GM12872 (cell line): ENCODE data around the gene TLX3.

Experiments used
- TF ChIP-seq, protein P1 (sequence below): IDR thresholded peaks from 3 replicates; pipeline ENCODE4 v1.5.1; 2011; ENCODE audit warnings: low read depth, mild to moderate bottlenecking, low read length, moderate library complexity; ENCODE audit not compliant: insufficient read depth

Gene TLX3

GRCh38 chr5:171318026-171318425 is 9.0 kb downstream of the TLX3 start:
- TF ChIP-seq, protein P1, sequence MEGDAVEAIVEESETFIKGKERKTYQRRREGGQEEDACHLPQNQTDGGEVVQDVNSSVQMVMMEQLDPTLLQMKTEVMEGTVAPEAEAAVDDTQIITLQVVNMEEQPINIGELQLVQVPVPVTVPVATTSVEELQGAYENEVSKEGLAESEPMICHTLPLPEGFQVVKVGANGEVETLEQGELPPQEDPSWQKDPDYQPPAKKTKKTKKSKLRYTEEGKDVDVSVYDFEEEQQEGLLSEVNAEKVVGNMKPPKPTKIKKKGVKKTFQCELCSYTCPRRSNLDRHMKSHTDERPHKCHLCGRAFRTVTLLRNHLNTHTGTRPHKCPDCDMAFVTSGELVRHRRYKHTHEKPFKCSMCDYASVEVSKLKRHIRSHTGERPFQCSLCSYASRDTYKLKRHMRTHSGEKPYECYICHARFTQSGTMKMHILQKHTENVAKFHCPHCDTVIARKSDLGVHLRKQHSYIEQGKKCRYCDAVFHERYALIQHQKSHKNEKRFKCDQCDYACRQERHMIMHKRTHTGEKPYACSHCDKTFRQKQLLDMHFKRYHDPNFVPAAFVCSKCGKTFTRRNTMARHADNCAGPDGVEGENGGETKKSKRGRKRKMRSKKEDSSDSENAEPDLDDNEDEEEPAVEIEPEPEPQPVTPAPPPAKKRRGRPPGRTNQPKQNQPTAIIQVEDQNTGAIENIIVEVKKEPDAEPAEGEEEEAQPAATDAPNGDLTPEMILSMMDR: no peak

DNA sequence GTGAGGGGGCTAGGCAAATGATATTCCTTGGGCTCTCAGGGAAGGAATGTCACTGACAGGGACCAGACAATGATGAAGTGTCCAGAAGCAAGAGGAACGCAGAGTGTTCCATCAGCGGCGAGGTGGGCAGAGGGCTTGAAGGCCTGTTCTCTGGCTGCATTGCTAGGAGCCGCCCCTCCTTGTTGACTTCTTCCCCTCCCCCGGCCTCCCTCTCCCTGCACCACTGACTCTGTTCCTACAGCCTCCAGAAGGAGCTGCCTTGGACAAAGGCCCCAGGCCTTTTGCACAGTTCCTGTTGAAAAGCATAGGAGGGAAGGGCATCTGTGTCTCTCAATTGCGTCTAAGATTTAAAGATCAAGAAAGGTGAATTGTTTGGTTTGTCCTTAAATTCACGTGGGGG is 12.4 kb downstream of the TLX3 start:
- TF ChIP-seq, protein P1: no peak

- TF ChIP-seq, protein P1: no peak
Measured at GRCh38 chr5:171322527-171322926, 13.5 kb downstream of the TLX3 start.

- TF ChIP-seq, protein P1: no peak
Measured at GRCh38 chr5:171323007-171323406, 14.0 kb downstream of the TLX3 start.

DNA sequence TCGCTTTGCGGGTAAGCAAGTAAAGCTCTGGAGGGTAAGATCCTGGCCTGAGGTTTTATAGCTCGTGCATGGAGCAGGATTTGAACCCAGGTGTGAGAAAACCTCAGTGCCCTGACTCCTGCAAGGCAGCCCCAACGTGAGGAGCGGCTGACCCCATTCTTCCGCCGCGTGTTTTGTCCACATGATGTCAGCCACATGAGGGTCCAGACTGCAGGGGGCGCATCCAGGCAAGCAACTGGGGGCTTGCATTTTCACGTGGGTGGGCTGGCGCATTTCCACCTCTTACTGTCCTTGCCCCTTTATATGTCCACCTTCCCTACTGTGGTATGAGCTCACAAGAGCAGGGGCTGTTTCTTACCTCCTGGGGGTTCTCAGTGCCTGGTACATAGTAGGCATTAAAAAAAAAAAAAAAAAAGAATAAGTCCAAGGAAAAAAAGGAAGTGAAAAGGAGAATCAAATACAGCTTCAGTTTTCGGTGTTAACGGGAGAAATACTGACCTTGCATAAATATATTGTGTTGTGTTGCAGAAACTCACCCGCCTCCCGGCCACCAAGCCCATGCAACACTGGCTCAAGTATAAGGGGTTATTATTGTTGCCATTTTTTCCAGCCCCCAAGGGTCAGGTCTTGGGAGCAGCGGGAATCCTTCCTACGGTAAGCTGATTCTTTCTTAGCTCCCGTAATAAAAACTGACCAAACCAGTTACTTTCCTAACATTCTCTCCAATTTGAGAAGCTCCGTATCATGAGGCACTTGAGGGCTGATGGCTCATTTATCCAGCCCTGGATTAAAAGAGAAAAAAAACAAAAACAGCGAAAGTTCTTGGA is 15.0 kb downstream of the TLX3 start:
- TF ChIP-seq, protein P1: no peak

DNA sequence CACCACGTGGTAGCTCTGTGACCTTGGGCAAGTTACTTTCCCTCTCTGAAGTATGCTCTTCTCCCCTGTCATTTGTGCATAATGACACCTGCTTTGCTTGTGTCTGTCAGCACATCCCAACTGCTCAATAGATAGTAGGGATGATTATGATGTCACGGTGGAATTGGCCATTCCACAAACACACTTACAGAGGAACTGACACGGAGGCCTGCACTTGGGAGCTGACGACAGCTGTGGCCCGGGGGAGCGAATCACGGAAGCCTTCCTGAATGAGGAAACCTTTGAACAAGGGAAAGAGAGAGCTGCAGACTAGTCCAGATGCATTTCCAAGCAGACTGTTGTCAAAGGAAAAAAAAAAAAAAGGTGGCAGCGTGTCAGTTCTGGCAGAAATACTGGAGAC is 21.0 kb downstream of the TLX3 start:
- TF ChIP-seq, protein P1: no peak

DNA sequence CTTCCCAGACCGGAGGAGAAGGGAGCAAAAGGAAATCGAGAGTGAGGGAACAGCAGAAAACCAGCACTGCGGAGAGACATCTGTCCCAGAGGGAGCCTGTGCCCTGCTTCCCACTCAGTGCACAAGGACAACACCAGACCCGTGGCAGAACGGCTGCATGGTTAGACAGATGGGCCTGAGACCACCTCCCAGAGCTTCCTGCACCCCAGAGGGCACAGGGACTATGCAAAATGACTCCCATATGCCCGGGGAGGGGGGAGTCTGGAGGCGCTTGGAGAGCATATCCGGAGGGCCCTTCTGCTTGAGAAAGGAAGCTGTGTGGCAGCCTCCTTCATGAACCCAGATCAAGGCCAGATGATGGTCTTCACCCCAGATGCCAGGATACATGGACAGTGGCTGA is 26.6 kb downstream of the TLX3 start:
- TF ChIP-seq, protein P1: no peak
